SK-N-DZ (cell line): Measurements from ENCODE around the gene MBD5.

ENCODE experiments used
- DNase-seq: peaks from one replicate; pipeline ENCODE4 v3.0.0-alpha.2; 2015; ENCODE audit warnings: low spot score
- small RNA-seq, 2 experiments: library from RNA; depleted of rRNA; stranded (forward); fragments of <200 nt; gene quantifications; one replicate each; pipeline ENCODE3, GENCODE V24; 2014

Gene MBD5

GRCh38 chr2:148545390-148546256, 524.7 kb downstream of the MBD5 start:
- DNase-seq = no peak

GRCh38 chr2:148546270-148546669, 525.4 kb downstream of the MBD5 start:
- DNase-seq = no peak

DNA sequence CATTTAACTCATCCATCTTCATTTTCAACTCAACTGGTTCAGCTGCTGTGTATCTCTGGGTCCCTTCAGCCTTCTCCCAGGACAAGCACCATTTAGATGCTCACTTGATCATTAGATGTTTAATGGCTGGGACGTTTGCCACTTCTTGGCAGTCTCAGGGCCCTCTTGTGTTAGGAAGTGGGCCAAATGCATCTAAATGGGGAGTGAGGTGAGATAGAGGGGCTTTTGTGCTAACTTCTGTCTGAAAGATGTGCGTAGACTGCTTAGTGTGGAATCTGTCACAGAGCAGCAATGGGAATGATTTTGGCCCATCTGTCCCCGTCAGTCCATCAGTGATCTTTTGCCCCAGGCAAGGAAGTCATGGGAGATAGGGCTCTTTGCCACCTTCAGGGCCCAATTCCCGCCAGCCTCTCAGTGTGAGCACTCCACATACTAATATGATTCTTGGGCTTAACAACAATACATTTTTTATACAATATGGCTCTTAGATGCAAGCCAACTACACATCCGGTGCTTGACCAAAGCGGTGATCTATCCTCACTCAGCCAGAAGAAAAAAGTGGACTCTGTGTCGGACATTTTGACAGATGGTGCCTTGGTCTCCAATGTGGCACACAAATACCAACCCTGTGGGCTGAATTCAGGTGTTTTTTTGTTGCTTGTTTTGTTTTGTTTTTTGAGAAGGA, 528.0 kb downstream of the MBD5 start:
- DNase-seq = no peak

GRCh38 chr2:148552675-148553331, 531.9 kb downstream of the MBD5 start:
- DNase-seq = no peak

- DNase-seq = no peak
These were observed 532.5 kb downstream of the MBD5 start for GRCh38 chr2:148553332-148553887.

DNA sequence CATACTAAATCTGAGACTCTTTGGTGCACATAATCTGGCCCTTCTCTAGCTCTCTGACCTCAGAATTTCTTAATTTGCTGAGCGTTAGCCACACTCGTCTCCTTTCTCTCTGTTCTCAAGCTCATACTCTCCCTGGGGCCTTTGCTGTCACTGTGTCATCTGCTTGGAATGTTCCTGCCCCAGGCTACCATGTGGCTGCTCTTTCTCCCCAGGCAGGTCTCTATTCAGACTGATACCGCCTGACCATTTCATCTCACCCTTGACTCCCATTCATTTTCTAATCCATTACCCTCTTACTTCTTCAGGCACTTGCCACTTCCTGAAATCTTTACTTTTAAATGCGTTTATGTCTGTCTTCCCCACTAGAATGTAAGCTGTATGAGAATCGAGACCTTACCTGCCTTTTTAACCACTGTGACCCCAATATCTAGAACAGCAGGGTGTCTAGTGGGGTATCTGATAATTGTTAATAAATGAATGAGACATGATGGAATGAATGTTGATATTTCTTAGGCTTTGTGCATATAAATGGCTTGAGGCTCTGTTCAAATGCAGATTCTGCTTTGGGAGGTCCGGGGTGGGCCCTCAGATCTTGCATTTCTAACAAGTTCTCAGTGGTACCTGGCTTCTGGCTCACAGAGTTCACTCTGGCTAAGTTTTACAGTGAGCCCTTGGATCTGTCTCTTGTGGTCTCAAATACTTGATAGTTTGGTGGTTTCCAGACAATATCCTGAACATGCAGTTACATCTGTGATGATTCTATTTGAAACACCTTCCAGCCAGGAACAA, 533.8 kb downstream of the MBD5 start:
- DNase-seq = no peak

GRCh38 chr2:148555622-148556294, 534.9 kb downstream of the MBD5 start:
- no peak for DNase-seq

GRCh38 chr2:148557844-148558436, 537.0 kb downstream of the MBD5 start:
- DNase-seq = no peak

DNA sequence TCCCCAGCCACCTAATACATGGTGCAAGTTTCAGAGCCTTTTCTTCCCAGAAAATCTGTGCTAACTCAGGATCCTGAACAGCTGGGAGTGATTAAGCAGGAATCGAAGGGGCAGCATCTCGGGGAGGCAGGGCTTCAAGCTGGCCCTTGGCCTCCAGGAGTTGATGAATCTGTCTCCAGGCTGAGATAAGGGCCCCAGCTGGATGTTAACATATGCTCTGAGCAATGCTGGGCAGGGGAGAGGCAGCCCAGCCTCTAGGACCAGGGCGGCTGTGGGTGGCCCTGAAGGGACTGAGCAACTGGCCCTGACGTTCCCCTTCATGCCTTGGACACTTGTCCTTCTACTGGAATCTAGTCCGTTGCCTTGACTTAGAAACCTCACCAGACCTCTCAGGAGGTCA, 539.6 kb downstream of the MBD5 start:
- peak; percentile 29 for DNase-seq

DNA sequence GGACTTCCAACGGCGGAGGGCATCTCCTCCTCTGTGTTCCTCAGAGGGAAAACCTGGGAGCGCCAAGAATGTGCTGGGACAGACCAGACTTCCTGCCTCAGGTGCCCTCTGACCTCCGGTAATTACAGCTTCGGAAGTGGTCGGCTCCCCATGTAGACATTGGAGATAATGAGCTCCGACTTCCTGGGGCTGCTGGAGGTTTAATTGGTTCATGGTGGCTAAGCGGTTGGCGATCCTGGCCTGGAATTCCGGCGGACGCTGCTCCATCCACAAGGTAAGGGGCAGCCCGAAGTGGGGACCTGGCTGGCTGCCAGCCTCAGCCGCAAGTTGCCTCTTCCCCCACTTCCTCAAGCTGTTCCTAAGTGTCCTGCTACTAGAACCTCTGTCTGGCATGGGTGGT, 540.5 kb downstream of the MBD5 start:
- no peak for DNase-seq

DNA sequence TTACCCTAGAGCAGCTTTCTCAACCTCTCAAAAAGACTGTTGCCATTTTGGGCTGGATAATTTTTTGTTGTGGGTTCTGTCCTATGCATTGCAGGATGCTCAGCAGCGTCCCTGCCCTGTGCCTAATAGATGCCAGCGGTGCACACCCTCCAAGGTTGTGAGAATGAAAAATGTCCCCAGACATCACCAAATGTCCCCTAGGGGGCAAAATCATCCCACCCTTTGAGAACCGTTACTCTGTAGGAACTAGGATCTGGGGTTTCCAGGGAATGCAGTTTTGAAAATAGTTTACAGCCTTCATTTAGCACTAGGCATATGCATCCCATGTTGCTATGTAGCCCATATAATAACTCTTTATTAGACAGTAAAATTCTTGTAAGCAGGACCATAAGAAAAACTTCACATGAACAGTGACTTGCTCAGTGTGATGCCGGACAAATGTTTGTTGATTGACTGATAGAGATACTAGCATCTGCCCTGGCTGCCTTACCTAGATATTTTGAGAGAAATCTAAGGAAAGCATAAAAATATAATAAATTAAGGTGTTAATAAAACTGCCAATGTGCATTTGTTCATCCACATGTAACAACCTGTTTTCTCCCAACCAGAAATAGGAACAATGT, 544.5 kb downstream of the MBD5 start:
- no peak for DNase-seq

Small RNAs within 50 kb of the gene (small RNA-seq; reads per million reads assigned to genes)
- gene RF00554 = 0 reads per million in 2 experiments
